Dedifferentiated amniotic fluid mesenchymal stem cell (primary cell): Measurements from ENCODE around the gene ST3GAL4.

Experiments
- DNase-seq: peaks from one replicate; pipeline ENCODE4 v3.0.0-alpha.2; 2016; ENCODE audit errors: extremely low spot score

Gene ST3GAL4

DNA sequence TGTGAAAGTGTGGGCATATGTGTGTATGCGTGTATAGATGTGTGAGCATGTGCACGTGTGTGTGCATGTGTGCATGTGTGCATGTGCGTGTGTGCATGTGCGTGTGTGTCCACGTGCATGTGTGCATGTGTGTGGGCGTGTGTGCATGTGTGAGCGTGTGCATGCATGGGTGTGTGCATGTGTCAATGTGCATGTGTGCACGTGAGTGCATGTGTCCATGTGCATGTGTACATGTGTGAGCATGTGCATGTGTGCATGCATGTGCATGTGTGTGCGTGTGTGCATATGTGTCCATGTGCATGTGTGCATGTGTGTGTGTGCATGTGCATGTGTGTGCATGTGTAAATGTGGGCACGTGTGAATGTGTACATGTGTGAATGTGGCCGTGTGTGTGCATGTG lies 95.3 kb downstream of the ST3GAL4 start:
- DNase-seq, result no peak

DNA sequence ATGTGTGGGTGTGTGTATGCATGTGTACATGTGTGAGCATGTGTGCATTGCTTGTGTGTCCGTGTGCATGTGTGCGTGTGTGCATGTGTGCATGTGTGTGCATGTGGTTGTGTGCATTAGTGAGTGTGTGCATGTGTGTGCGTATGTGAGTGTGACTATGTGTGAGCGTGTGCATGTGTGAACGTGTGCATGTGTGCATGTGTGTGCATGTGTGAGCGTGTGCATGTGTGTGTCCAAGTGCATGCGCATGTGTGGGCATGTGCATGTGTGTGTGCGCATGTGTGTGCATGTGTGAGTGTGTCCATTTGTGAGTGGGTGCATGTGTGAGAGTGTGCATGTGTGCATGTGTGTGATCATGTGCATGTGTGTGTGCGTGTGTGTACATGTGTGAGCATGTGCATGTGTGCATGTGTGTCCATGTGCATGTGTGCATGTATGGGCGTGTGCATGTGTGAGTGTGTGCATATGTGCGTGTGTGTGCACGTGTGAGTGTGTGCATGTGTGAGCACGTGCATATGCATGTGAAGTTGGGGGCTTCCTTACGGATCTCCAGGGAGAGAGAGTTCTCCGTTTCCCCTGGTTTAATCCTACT lies 95.8 kb downstream of the ST3GAL4 start:
- DNase-seq, result no peak

DNA sequence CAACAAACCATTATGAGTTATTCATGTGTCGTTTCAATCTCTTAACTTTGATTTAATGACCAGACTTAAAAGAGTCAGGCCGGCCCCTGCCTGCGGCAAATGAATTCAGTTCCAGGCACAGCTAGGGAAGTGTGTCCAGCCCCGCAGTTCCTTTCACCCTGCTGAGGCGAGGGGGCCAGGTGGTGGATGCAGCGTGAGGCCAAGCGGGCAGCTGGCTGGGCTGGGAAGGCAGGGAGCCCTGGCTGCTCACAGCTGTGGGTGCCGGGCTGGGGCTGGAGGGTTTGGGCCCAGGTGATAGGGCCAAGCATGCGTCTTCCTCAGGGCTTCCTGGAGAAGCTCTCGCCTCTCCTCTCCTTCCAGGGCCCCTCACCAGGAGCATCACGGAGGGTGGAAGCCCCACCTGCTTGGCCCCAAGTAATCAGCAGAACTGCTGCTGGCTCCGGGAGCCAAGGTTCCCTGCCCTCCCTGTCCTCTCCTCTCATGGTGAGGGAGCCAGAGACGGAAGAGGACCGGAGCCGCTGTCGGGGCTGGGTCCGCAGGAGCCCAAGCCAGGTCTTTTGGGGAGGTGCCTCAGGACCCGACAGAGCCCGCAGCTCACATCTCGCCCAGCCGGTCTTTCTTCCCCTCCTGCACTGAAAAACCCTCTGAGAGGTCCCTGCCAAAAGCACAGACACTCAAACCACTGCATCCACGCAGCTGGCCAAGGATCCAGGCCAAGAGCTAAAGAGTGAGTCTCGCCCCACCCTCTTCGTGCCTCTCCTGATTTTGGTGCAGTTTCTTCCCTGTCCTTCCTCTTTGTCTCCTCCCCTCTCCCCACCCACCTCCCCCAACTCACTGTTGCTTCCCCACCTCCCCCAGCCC lies 97.0 kb downstream of the ST3GAL4 start:
- DNase-seq, result no peak

DNA sequence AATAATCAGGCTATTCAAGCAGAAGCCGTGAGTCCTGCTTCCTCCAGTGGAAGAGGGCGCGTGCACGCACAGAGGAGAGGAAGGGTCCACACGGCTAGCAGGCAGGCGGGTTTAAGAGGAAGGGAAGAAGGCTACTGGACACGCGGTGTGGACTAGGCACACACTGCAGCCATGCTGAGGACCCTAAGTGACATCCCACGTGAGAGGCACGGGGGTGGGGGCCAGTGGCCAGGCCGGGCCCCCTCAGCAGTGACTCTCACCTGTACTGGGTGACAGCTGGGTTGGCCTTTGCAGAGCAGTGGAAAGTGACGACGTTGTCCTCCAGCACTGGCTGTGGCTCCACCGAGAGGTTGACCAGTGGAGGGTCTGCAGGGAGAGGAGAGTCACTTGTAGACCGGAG lies 100.6 kb downstream of the ST3GAL4 start:
- DNase-seq, result no peak

DNA sequence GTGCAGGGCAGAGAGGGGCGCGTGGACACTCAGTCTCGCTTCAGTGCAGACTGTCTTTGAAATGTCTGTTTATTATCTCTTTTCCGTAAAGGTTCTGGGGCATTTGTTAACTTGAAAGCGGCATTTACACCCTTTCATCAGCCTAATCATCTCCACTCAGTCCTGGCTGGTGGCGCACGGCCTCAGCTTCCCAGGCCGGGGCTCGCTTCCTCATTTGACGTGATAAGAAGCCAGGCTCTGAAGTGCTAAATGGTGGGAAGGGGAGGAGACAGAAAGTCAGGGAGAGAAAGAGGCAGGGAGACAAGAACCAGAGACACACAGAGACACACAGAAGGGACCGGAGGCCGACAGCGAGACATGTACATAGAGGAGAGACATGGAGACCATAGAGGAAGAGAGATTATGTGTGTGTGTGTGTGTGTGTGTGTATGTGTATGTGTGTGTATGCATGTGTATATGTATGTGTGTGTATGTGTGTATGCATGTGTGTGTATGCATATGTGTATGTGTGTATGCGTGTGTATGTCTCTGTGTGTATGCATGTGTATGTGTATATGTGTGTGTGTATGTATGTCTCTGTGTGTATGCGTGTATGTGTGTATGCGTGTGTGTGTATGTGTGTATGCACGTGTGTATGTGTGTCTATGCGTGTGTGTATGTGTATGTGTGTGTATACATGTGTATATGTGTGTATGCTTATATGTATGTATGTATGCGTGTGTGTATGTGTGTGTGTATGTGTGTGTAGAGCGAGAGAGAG lies 101.5 kb downstream of the ST3GAL4 start:
- DNase-seq, result no peak

DNA sequence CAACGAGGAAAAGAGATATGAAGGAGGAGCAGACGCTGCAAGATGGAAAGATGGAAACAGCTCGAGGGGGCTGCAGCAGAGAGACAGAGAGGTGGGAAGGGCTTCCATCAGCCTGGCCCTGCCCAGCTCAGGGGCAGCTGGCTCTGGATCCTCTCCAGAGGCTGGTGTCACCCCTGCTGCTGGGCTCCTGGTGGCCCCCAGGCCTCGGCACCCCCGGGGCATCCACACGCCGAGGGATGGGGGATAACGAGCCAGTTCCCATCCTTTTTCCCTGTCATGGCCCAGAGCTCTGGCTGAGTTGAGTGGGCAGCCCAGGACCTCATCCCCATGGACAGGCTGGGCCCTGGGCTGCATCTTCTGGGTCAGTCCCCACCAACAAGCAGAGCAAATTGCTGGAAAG lies 102.3 kb downstream of the ST3GAL4 start:
- DNase-seq, result no peak

DNA sequence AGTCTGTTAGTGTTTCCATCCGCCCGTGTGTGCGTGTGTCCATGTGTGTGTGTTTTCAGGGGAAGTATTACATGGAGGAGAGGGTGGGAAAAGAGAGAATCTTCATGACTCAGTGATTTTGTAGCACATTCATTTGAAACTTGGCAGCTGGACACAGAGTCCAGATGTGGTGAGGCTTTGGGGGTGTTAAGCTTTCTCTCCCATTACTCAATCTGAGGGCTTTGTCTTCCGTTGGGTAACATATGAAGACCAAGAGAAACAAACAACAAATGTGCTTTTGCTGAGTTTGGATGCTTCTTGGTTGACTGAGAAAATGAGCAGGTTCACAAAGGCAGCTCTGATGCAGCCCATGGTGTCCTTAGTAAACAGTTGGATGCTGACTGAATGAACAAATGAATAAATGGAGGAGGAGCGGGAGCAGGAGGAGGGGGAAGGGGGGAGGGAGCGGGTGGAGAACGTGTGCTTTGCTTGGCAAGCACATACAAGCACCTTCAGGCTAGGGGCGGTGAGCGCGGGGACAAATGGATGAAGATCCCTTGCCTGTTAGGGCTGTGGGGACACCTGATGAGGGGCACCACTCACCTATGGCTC lies 104.3 kb downstream of the ST3GAL4 start:
- DNase-seq, result no peak

DNA sequence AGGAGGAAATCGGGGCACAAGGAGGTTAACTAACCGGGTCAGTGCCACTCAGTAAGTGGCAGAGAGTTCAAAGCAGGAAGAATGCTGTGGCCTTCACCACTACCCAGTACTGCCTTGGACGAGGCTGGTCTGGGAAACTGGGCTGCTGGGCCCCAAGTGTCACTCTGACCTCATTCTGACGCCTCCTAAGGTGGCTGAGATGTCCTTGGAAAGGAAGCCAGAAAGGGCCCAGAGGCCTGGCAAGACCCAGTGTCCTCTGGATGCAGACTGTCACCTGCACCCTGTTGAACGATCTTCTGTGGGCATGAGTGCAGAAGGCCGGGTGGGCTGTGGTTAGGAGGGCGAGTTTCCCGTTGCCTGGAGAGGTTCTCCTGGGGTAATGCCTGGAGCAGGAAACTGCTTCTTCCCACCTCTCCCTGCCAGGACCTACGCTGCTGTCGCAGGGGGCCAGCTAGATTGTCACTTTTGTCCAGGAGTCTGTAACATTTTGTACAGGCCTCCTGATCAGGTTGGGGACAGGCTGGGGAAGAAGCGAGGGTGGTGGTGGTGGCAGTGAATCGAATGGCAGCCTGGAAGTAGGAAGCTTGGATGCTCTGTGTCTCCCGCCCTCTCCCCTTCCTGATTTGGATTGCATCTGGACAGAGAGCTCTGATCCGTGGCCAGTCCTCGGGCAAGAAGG lies 105.1 kb downstream of the ST3GAL4 start:
- DNase-seq, result no peak

DNA sequence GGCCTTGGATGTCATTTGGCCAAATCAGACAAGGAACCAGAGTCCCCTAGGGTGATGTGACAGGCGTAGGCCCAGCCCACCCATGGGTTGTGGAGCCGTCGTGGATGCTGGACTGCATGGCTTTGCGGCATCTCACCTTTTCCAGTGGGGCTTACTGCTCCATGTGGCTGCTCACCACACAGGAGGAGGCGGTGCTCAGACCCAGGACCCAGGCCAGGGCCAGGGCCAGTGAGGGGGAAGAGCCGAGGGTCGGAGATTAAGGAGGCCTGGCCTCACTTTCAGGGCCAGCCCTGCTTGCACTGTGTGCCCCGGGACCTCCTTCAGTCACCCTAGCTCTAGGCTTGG lies 105.6 kb downstream of the ST3GAL4 start:
- DNase-seq, result no peak

DNA sequence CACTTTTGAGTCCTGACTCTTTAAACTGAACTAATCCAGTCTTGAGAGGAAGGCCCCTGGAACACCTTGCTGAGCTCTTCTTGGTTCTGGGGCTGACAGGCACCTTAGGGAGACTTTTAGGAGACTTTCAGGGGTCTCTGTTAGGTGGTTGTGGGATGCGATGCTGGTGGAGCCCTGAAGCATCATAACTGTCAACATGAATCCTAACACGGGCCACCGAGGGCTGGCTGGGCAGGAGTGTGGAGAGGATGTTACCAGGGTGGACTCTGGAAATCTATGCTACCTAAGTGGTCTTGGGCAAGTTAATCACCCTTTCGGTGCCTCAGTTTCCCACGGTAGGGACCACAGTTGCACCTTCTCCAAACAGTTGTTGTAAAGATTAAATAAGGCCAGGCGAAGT lies 106.5 kb downstream of the ST3GAL4 start:
- DNase-seq, result no peak

DNA sequence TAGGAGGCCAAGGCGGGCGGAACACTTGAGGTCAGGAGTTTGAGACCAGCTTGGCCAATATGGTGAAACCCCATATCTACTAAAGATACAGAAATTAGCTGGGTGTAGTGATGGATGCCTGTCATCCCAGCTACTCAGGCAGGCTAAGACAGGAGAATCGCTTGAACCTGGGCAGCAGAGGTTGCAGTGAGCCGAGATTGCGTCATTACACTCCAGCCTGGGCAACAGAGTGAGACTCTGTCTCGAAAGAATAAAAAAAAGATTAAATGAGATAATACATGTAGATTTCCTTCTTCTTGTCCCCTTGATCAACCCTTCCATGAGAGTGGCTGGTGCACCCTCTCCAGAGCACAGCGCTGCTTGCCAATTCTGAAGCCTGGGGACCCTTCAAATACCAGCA lies 106.9 kb downstream of the ST3GAL4 start:
- DNase-seq, result no peak
